HG03521 (cell line): ENCODE measurements around the gene LRRTM1.

Experiments
- ATAC-seq: cut with Tn5 transposase; IDR thresholded peaks from one replicate; pipeline ENCODE4 v1.9.1; 2021; ENCODE audit warnings: mild to moderate bottlenecking, moderate library complexity; ENCODE audit not compliant: unreplicated experiment

Gene LRRTM1, protein sequence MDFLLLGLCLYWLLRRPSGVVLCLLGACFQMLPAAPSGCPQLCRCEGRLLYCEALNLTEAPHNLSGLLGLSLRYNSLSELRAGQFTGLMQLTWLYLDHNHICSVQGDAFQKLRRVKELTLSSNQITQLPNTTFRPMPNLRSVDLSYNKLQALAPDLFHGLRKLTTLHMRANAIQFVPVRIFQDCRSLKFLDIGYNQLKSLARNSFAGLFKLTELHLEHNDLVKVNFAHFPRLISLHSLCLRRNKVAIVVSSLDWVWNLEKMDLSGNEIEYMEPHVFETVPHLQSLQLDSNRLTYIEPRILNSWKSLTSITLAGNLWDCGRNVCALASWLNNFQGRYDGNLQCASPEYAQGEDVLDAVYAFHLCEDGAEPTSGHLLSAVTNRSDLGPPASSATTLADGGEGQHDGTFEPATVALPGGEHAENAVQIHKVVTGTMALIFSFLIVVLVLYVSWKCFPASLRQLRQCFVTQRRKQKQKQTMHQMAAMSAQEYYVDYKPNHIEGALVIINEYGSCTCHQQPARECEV

DNA sequence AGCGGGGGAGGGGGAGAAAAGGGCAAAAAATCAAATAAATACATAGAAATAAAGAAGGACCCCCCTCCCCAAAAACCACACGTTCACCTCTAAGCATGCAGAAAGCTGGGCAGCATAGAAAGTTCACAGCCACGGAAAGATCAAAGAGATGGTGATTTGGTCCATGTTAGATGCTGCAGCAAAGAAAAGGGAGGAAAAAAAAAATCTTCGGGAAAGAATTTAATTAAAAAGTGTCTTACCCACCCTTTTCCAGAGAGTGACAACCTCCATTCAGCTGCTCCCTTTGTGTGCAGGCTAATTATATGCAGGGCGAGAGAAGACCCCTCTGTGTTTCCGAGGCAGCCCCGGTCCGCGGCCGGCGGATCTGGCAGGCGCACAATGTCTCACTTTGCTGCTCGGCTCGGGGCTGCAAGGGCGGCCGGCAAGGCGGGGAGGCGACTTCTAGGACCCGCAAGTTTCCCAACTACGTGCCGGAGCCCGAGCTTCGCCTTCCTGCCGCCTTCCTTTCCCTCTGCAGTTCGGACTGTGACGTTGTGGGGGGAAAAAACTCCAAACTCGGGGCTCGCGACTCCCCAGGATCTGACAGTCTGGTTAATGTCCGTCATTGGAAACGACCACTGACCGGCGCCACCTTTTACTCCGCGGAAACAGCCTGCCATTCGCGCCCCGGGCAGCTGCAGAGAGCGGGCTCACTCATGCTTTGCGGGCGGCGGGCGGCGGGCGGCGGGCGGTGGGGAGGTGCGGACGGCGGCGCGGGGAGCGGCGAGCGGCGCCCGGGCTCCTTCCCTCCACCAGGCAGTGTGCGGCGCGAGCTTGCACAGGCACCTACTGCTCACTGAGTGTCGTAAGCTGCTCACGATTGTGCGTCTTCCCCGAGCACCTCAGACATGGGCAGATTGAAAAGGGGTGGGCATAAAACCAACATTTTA lies at the start of gene LRRTM1:
LRRTM1 (minus strand) TSS at position 844 of the 929 bp plus-strand sequence. CDS start 933 bp downstream, outside the sequence.
- no peak for ATAC-seq

DNA sequence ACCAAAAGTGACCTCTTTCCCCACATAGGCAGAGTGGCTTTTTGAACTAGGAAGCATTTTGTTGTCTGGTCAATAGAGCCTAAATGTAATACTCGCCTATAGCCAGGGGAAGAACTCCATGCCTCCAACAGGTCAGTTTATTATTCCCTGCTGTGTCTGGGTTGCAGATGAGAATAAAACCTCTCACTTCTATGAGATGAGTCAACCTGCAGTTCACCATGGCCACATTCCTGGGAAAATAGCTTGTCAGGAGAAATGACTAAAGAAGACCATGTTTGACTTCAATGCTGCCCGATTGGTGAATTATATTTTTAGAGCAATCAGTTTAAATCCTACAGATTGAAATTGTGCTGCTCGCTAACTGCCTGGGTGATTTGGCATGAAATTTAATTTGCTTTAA lies 46.7 kb upstream of the LRRTM1 start:
- ATAC-seq = no peak

DNA sequence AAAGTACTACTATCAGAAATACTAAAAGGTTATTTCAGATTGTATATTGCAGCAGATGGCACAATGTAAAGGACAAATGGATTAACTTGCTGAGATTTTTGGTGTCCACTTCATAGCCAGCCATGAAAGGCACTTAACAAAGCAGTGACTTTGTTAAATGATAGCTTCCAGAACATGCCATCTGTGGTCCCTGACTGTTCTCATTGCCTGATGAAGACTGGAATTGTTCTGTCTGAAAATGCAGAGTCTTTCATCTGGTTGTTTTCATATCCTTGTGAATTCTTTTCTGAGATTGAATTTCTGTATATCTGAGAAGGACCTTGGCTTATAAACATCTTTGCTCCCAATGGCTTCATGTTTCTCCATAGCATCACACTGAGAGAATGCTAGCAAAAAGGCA lies 44.4 kb upstream of the LRRTM1 start:
- no peak for ATAC-seq

DNA sequence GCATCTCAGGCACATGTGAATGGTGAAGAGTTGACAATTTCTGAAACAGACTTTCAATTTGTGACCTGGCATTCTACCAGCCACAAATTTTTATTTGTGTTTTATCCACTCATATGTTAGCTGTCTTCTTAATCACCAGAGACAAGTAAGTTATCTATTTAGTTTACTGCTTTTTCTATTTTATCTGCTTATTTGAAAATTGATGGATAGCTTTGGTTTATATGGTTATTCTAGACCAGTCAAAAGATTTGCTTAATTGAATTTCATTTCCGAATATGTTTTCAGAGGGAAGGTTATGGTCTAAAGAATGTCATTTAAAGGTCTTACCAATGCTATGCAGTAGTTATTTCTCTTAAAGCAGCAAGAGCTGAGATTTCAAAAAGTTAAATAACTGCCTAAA lies 43.5 kb upstream of the LRRTM1 start:
- ATAC-seq = no peak

DNA sequence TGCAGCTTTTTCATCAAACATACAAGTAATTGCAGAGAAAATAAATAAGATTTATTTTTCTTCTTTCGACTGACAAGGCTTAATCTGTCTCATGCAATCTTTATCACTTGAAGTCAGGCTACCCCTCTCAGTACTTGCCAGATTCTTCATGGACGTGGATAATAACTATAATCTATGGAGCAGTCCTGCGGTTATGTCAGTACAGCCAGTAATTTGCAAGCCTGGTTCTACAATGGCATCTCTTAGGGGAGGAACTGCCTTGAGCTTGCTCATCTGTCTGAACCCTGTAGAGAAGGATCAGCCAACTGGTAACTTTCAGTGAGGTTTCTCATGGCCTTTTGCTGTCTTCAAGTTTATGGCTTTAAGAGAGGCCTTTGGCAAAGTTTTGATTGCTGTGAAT lies 35.5 kb upstream of the LRRTM1 start:
- ATAC-seq = no peak

DNA sequence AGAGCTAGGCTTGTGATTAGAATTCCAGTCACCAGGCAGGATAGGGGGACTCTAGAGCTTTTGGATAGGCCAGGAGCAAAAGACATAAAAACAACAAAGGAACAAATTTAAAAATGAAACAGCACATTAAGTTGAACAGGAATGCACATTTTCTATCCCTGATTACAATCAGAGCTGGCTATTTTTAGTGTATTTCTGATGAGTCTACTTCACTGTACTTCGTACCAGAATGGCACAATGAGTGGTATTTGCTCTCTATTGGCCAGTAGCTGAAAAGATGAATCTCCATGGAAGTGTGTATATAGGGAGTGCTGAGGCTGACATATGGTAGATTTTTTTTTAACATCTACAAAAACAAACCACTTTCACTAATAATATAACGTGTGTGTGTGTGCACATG lies 34.2 kb upstream of the LRRTM1 start:
- no peak for ATAC-seq

DNA sequence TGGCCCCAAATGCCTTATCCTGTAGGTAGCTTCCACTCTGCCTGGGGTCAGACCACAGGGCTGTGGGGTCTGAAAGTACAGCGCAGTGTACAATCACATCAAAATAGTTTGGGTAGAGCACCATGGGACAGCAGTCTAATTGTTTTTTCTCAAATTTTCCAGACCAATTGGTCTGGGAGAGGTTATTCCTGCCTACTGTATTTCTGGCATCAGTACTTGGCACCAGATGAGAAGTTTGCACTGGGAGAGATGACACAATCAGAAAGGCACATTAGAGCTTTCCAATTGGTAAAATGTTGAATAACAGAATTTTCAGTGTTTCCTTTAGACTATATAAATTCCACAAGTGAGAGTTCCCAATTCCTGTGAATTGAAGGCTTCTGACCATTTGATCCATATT lies 30.9 kb upstream of the LRRTM1 start:
- no peak for ATAC-seq

DNA sequence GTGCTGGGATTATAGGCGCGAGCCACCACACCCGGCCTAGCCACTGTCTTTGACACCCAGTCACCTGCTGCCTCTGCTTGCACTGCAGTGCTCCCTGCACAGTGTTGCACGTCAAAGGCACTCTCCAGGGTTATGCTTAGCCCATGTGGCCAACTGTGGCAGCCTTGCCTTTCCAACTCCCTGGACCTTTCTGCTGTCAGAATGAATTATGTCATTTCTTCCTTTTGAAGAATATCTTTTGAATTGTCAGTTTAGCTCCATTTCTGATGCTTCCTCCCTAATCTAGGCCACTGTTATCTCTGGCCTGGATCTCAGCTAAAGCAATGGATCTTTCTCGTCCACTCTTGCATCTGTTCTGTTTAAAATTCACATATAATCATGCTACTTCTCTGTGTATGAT lies 29.3 kb upstream of the LRRTM1 start:
- ATAC-seq = no peak

DNA sequence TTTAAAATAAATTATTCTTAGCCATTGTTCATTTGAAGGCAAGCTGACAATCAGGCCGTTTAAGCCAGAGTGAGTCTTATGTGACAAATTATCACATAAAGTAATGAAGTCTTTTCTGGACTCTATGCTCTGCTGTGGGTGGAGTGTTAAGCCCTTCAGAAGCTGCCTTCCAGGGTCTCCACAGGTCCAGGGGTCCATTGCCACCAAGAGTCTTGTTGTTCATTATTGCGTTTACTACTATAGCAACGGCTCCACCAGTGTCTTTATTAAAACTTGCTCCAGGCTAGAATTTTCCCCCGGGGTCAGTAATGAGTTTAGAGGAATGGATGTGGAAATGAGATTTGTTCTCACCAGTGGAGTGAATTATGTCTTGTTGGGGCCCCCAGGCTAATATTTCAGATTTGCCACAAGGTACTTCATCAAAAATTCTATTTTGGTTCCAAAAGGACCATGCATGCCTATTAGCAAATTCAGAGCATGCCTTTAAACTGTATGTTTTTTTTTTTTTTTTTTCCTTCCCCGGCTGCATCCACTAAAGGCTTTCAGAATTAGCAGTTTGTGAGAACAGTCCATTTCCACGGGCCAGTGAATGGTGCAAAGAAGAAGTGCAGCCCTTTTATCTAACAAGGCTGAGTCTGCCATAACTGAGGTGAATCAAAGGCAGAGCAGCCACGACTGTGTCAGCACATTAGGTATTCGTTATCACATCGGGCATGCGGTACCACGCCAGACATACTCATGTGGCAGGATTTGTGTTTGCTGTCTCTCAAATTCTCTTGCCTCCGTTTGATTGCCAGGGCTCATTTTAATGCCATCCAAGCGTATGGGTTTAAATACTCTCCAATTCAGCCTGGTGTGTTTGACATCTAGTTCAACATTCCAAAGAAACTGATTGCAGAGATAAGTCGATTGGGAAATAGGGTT lies 26.2 kb upstream of the LRRTM1 start:
- ATAC-seq = no peak

DNA sequence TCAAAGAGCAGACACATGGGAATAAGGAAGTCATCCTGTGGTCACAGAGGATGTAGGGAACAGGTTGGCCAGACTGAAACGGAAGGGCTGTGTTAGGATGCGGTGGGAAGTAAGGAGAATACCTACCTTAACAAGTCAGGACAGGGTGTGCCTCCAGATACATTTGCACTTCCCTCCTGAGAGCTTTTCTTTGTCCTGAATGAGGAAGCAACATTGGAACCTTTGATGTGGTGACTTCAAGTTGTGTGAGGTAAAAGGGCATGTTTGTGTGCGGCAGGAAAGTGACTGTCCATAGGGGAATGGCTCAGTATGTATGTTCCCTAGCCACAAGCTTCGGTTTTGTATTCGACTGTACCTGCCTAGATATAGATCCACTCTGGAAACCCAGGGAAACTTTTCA lies 24.9 kb upstream of the LRRTM1 start:
- no peak for ATAC-seq

DNA sequence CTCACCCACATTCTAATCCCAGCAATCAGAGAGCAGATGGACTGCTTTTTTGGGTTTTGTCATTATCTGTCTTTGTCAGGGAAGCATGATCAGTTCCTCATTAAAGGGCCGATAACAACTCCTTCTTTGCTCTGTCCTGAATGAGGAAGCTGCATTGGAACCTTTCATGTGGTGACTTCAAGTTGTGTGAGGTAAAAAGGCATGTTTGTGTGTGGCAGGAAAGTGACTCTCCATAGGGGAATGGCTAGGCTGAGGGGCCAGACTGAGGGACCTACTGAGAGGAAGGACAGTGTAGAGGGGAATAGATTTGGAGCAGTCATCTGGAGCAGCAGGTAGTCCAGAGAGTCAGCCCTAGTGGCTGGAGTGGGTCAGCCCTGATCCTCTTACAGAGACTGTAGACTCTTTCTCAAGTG lies 23.6 kb upstream of the LRRTM1 start:
- ATAC-seq = no peak

DNA sequence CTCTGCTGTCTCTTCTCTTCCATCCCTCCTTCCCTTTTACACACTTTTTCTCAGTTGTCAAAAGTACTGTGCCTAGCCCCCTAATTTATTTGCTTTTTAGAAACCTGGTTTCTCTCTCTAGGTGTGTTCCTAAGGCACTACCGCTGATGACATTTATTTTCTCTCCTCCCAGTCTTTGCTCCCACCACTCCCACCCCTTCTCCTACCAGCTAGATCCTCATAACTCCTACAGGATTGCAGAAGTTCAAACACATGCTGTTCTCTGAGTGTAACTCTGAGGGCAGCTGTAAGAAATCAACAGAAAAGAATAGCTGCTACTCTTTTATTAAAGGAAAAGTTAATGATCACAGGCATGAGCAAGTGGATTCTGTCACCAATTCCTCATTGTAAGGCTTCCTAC lies 22.3 kb upstream of the LRRTM1 start:
- ATAC-seq = no peak

DNA sequence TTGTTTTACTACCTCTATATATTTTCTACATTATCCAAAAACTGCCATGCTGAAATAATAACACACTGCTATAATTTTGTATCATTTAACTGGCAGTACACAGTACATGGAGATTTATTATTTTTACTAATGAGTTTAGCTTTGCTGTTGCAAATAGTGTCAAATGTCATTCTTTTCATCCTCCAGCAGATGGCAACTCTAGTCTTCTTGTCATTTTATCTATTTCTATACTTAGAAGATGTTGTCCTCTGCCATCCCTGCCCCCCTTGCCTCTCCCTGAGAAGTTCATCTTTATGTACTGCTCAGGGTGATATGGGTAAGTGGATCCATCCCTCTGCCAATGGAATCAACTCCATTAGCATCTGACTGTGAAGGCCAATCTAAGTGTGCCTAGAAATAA lies 21.7 kb upstream of the LRRTM1 start:
- ATAC-seq = no peak

DNA sequence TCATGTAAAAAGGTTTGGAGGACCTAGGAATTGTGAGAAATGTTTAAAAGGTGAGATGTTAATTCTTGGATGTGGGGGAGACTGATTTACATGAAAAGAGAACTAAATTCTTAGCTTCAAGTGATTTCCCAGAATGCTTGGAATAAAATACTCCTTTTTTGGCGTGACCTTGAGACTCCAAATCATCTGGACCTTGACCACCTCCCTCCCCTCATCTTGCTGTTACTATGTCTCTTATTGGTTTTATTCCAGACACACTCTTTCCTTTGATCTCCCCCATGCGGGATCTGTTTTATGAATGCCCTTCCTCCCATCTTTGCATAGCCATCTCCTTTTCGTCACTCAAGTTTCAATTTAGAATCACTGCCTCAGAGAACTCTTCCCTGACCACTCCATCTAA lies 20.0 kb upstream of the LRRTM1 start:
- no peak for ATAC-seq

DNA sequence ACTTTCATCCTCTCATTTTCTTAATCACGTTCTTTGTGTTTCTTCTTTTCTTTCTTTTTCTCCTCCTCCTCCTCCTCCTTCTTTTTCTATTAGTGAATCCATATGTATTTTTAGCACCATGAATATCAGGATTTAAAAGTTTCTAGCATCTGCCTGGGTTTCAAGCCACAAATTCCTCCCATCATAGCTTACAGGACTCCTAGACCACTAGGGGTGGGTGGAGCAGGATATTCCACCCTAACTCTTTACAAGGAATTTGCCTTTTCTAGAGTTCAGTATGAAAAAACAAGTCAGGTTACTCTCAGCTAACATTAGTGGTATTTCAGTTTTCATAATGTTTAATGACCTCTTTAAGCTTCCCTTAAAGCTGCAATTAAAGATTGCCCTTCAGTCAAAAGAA lies 19.1 kb upstream of the LRRTM1 start:
- ATAC-seq = no peak

DNA sequence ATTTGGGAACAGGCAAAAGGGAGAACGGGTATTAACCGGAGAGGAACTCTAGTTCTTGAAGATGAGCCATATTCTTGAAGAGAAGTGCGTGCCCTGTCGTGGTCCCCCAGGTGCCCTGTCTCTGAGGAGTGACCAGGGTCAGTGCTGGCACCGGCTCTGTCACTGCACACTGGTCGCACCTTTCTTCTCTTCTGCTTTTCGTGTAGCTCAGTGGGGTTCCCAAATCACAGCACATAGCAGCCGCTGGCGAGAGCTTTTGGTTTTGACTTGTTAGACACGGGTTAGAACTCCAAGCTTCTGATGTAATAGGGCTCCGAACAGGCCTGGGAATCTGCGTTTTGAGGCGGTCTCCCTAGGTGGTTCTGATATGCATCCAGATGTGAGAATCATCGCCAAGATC lies 18.4 kb upstream of the LRRTM1 start:
- ATAC-seq = no peak

DNA sequence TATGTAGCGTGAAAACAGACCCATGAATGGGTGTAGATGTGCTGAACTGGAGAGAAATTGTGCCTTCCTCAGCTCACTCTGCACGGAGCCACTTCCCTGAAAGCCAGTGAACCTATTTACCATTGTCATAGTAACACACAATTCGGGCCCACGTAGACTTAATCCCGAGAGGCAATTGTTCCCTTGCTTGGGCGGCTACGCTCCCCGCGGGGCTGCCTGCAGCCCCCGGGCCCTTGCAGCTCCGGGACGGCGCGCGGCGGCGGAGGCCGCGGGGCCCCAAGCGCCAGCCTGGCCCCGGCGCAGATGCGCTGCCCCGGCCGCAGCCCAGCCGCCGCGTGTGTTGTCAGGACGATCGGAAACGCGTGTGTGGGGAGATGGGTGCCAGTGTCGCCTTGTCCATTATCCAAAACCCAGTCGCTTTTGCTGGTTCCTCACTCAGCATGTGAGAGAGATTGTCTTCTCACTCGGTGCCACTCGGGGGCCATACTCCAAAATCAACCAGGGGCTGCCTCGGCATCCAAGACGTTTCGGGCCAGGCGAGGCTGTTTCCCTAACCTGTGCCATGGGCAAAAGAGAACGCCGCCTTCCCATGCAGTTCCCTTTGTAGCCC lies 17.9 kb upstream of the LRRTM1 start:
- no peak for ATAC-seq

DNA sequence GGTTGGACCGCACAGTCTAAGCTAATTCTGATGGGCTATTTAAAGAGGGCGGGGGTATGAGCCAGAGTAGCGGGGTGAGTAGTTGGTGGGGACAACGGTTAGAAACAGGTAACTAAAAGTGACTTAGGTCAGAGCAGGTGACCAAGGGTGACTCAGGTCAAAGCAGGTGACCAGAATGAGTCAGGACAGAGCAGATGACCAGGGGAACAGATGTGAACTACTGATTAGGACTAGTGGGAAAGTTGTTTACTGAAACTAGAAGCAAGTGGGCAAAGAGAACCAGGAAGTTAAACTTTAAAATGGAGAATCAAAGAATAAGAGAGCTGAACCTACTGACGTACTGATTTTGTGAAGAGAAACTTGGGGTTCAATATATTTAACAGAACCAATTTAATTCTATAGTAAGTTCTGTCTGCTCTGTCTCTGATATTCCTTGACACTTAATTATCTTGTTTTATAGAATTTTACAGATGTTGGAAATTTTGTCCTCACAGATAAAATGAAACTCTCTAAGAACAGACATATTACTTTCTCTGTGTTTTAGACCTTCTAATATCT lies 7.8 kb upstream of the LRRTM1 start:
- ATAC-seq = no peak

DNA sequence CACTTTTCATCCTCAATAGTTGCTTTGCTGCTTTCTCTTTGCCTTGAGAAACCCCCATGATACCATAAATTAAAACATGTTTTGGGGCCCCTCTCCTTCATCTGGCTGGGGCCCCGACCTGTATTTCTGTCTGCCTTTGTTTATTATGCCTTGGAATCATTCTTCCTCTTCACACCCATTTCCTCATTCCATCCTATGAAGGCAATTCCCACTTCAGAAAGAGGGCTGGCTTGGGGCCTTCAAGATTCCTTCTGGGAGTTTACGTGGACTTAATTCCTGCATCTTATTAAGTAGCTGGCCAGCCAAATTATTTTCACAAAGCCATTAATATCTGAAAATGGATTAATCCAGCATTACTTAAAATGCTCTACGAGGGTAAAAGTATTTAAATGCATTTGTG lies 6.8 kb upstream of the LRRTM1 start:
- no peak for ATAC-seq
